ENCODE results near the gene PPFIA1.
"Not testable (repeated sequence)": the region's sequence is repeated elsewhere in the genome, so short reads cannot be mapped to it uniquely, and the experiment has no call there.

The PPFIA1 gene

DNA sequence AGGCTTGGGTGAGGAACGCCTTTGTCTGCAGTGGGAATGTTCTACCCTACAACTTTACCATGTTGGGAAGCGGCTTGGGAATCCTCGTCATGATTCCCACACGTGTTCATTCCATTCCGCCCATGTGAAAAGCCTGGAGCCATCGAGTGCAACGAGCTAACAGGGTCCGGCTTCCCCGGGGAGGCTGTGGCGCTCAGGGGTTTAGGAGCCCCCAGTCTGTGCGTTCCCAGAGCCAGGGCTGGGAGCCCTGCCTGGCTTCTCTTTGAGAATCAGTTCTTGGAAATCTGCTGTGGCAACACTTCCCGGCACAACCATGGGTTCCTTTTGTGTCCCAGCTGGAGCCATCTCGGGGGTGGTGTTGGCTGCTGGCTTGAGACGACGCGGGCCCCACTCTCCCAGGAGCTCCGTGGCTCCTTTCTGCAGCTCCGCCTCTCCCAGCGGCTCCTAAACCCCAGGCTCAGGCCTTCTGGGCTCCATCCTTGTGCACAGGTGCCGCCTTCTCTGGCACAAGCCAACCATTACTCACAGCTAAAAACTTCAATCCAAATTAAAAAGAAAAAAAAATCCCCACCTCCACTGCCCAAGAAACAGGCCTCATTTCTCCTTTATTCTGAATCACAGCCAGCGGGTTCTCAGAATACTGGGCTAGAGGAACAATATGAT lies 18.7 kb upstream of the PPFIA1 start:
- no peak for DNase-seq

DNA sequence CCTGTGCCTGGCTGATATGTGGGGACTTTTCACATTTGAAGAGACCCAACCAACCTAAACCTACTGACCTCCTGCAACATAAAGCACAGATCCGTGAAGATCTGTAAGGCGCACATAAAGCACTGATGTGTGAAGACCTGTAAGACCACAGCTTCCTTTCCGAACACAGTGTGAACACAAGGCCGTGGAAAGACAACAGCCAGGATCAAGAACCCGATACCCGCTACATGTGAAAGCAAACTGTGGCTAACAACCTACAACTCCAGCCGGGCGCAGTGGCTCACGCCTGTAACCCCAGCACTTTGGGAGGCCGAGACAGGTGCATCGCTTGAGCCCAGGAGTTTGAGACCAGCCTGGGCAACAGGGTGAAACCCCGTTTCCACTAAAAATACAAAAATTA lies 17.6 kb upstream of the PPFIA1 start:
- DNase-seq, result no peak

DNA sequence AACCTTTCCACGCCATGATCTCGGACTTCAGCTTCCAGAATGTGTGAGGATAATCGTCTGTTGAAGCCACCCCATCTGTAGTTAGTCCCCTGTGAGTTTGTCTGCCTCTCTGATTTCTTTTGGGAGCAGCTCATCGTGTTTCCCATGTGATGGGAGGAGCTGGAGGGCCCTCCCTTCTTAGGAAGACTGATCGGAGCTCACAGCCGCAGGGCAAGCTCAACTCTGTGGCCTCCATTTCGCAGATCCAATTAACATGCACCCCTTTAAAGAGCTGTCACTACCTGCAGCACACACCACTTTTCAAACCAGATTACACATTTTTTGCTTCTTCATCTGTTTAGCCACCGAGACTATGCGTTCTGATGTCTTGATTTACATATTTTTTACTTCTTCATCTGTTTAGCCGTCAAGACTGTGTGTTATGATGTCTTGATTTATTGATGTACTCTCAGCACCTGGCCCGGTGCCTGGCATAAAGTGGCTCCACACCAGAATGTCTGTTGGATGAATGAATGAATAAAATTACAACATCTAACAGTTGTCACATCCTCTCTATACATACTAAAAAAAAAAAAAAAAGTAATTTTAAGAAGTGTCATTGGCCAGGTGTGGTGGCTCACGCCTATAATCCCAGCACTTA lies 14.9 kb upstream of the PPFIA1 start:
- no peak for DNase-seq

DNA sequence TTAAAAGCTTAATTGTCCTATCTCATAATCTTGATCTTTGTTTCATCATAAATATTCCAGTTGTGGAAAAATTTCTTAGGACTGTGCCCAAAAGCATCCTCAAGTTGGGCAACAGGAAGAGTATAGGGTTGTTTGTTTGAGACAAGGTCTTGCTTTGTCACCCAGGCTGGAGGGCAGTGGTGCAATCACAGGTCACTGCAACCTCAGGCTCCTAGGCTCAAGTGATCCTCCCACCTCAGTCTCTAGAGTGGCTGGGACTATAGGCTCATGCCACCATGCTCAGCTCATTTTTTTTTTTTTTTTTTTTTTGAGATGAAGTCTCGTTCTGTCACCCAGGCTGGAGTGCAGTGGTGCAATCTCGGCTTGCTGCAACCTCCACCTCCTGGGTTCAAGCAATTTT lies 11.4 kb upstream of the PPFIA1 start:
- DNase-seq, result not testable (repeated sequence)

DNA sequence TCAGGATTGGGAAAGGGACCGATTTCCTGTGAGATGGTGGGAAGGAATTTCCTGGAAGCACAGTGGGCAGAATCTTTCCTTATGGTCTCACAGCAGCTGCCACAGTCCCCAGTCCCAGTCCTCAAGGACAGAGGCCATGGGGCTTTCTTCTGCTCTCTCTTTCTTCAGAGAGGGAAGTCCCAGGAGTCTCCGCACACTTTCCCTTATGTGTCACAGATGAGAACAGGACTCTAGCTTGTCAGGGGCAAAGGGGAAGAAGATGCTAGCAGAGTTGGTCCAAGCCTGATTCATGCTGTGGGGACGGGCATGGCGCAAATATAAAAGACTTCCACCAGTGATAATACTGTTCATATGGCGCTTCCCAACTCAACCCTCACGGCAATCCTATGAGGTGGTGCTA lies 7.5 kb upstream of the PPFIA1 start:
- DNase-seq, result no peak

DNA sequence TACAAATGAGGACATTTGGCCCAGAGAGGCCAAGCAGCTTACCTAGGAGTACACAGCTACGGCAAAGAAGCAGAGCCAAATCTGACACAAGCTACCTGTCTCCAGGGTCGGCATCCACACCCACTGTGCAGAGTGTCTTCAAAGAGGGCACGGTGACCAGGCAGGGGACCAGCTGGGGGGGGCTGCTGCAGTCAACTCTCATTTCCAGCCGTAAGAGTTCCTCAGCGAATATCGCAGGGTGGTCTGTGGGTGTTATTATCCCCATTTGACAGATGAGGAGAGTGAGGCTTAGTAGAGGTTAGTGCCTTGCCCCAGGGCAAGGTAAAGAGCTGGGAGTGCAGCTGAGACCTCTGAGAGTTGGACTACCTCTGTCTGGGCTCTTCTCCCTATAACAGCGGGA lies 7.1 kb upstream of the PPFIA1 start:
- no peak for DNase-seq

DNA sequence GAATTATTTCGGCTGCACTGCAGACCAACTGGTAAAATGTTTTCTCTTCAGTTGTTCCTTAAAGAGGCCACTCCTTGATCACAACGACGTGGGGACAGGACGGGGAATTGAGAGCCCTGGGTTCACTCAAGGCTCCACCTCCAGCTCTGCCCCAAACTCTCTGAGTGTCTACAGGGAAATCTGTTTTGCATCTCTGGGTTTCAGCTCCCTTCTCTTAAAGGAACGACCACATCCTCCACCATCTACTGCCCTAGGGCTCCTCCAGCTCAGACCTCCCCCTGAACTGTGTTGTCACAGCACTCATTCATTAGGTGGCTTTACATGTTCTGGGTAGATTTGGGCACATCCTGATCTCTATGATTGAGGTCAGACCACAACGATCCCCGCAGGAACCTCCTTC lies 5.1 kb upstream of the PPFIA1 start:
- DNase-seq, result no peak

DNA sequence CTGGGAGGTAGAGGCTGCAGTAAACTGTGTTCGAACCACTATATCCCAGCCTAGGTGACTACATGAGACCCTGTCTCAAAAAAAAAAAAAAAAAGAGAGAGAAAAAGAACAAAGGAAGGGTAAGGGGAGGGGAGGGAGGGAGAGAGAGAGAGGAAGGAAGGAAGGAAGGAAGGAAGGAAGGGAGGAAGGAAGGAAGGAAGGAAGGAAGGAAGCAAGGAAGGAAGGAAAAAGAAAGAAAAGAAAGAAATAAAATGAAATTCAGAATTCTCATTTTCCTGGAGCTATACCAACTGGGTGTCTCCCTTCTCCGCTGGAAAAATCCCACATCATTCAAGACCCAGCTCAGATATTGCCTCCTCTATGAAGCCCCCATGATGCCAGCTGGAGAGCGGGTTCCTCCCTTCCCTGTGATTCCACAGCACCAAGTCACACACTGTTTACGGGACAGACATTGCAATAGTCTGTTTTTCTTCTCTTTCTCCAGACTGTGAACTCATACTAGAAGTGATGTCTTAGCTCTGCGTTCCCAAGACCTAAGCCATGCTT lies 3.0 kb upstream of the PPFIA1 start:
- no peak for DNase-seq

DNA sequence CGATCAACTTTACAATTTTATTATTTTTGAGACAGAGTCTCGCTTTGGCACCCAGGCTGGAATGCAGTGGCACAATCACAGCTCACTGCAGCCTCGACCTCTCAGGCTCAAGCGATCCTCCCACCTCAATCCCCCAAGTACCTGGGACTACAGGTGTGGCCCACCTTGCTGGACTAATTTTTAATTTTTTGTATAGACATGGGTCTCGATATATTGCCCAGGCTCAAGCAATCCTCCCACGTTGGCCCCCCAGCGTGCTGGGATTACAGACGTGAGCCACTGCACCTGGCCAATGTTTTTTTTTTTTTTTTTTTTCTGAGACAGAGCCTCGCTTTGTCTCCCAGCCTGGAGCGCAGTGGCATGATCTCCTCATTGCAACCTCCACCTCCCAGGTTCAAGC lies 2.0 kb upstream of the PPFIA1 start:
- DNase-seq, result no peak

DNA sequence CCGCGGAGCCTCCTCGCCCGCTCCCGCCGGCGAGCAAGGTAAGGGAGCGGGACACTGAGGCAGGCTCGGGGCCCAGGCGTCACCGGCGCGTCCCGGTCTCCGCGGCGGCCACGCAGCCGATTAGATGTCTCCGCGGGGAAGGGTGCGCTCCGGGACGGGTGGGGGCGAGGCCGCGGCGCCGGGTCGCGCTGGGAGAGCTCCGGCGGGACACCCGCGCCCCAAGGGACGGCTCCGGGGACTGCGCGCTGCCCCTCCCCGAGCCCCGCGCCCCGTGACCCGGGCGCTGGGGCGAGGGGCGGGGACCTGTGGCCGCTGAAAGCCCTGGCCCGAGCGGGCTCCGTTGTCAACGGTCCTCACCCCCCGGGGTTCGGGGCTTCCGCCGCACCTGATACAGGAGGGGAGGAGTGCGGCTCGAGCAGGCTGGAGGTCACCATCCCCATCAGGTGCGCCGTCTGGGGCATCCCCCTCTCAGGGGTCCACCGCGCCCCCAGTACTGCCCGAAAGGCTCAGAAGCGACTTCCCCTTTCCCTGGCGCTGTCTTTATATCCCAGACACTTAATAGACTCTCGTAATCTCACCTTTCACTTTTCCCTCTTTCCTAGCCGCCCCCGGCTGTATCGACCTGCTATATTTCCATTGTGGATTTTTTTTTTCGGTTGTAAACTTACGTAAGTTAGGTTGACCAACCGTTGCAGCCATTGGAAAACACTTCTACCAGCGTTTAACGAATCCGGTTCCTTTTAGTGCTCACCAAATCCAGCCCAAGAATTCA lies 573 bp downstream of the PPFIA1 start:
- peak; percentile 38 for DNase-seq

DNA sequence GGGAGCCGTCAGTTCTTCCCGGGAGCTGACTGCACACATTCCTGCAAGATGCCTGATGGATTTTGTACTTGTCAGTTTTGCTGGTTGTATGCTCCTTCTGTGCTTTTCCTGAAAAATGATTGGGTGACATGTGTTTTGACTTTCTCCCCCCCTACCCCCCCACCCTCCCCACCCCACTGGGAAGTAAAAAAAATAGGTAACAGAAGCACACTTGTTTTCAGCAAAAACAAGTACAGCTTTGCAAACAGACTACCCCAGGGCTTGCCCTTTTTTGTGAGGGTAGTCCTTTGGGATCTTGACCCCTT lies 1.1 kb downstream of the PPFIA1 start:
- DNase-seq, result no peak

DNA sequence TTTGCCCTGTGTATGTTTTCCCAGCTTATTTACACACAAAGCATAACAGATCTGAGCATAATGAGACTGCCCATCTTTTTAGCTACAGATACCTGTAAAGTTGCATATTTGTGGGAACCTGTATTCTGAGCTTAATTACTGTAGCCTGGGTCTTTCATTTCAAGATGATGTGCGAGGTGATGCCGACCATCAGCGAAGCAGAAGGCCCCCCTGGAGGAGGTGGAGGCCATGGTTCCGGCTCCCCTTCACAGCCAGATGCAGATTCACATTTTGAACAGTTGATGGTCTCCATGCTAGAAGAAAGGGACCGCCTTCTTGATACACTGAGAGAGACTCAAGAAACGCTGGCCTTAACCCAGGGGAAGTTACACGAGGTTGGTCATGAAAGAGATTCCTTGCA lies 1.5 kb downstream of the PPFIA1 start:
- DNase-seq, result no peak

DNA sequence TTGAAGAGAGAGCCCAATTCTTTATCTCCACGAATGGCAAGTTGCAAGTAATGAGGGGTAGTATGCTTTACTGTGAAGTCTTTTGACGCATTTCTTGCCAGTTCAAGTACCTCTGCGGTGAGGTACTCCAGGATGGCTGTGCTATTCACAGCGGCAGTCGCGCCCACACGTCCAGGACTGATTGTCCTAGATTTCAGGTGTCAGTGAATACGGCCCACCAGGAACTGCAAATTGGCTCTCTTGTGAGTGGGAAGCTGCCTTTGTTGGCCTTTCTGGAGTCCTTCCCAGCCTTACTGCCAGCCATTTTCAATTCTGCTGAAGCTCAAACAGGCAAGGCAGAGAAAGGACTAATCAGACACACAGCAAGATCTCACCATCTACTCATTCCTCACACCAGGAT lies 8.5 kb downstream of the PPFIA1 start:
- DNase-seq, result no peak

DNA sequence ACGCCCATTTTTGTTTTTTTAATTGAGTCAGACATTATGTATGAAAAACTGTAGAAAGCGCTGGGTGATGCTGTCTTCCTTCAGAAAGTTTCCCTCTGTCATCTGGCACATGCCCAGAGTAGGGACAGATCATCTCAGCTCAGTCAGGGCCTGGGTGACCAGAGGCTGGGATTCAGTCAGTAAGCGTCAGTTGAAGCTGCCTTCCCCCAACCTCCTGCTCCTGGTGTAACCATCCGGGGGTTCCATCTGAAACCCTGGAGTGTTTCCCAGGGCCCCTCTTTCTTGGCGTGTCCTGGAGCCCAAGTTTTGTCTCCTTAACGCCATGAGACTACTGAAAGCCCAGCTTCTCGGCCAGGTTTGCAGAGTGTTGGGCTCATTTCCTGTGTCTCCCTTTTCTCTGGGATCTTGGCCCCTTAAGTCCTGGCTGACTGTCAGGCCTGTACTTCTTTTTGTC lies 10.7 kb downstream of the PPFIA1 start:
- peak; percentile 18 for DNase-seq

DNA sequence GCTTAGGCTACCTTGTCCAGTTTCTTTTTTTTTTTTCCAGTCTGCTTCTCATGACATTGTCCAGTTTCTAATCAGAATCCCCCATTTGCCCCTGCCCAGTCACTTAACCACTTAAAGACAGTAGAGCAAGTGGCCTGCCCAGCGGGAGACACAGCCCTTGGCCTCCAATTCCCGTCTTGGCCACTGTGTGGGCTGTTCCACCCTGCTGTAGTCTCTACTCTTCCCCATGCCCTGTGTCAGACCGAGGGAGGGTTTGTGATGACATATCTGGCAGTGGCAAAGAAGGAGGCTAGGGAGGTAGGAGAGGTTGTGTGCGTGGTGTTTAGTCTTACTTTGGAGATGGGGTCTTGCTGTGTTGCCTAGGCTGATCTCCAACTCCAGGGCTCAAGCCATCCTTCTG lies 11.5 kb downstream of the PPFIA1 start:
- DNase-seq, result no peak

DNA sequence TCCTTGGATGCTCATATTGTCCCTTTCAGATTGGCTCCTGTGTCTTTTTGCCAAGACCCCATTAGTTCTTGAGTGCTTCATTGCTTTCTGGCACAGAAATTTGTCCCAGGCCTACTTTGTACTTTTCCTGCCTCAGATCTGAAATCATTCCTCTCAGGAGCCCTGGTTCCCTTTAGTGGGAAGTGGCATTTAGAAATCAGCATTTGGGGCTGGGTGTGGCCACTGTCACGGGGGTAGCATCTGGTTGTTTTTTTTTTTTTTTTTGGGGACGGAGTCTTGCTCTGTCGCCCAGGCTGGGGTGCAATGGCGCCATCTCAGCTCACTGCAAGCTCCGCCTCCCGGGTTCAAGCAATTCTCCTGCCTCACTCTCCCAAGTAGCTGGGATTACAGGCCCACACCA lies 18.2 kb downstream of the PPFIA1 start:
- no peak for DNase-seq

DNA sequence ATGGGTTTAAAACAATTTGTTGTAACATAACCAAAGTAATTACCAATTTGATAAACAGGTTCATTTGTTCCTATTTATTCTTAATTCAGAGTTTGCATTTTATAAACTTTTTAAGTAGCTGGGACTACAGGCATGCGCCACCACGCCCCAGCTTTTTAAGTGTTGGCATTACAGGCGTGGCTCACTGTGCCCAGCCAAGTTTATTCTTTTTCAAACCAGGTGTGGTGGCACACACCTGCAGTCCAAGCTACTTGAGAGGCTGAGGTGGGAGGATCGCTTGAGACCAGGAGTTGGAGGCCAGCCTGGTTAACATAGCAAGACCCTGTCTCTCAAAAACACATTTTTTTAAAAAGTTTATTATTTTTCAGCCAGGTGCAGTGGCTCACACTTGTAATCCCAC lies 19.1 kb downstream of the PPFIA1 start:
- DNase-seq, result no peak

DNA sequence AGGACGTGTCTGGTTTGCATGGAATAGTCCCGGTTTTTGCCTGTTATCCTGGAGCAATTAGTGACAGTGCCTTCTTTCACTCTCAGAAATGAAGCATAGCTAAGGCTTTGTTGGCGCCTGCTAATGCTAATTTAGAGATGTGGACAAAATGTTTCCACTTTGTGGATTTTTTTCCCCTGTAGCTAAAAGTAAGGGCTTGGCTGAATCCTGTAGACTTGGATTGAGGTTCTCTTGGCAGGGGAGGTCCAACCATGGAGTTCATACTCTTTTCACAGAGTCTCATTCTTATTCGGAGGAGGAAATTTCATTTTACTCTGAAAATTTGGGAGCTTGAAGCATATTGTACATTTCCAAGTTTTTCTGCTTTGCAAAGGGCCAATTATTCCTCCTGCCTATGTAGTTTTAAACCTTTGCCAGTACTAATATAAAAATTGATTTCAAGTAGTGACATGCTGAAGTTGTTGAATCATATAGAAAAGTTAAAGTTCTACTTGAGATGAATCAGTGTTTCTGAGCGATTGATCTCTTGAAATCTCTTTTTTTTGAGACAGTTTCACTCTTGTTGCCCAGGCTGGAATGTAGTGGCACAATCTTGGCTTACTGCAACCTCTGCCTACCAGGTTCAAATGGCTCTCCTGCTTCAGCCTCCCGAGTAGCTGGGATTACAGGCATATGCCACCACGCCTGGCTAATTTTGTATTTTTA lies 20.0 kb downstream of the PPFIA1 start:
- no peak for DNase-seq

DNA sequence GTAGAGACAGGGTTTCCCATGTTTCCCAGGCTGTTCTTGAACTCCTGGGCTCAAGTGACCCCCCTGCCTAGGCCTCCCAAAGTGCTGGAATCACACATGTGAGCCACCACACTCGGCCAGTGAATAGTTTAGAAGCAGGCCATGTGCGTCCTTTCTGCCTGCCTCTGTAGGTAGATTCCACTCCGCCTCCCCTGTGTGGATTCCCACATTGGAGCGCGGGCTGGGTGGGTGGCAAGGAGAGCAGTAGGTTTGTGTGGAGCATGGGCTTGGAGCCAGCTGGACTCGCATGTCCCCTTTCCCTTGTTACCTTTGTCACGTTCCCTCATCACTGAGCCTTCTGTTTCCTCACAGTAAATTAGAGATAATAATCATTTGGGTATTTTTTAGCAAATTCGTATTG lies 21.7 kb downstream of the PPFIA1 start:
- DNase-seq, result no peak

DNA sequence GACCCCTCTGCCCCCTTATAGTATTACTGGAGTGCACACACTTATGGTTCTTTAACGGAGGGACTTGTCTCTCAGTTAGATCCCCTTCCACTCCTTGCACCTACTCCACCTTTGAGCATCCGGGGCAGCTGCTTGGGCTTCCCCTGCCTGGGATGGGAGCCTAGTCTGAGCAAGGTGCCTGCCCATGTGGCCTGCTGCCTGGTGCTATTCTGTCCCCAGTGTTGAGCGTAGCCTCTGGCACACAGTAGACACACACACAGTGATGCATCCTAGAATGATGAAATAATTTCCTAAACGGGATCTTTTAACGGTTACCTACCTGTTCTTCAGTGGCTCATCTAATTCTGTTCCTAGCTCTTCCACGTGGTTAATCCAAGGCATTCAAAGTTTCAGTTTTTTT lies 22.4 kb downstream of the PPFIA1 start:
- DNase-seq, result no peak

DNA sequence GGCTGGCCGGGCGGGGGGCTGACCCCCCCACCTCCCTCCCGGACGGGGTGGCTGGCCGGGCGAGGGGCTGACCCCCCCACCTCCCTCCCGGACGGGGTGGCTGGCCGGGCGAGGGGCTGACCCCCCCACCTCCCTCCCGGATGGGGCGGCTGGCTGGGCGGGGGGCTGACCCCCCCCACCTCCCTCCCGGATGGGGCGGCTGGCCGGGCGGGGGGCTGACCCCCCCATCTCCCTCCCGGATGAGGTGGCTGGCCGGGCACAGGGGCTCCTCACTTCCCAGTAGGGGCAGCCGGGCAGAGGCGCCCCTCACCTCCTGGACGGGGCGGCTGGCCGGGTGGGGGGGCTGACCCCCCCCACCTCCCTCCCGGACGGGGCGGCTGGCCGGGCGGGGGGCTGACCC lies 24.7 kb downstream of the PPFIA1 start:
- not testable (repeated sequence) for DNase-seq

DNA sequence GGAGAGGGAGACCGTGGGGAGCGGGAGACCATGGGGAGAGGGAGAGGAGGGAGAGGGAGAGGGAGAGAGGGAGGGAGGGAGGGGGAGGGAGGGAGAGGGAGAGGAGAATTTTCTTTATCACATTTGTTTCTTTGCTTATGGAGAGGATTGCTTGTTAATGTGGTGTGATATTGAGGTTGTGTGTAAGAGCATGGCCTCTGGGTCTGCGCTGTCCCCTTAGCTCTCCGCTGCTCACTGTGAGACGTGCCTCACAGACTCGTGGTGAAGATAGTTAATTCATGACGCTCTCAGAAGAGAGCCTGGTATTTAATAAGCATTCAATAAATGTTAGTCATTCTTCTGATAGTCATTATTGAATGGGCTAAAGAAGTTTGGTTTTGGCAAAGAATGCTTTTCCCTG lies 26.2 kb downstream of the PPFIA1 start:
- no peak for DNase-seq

DNA sequence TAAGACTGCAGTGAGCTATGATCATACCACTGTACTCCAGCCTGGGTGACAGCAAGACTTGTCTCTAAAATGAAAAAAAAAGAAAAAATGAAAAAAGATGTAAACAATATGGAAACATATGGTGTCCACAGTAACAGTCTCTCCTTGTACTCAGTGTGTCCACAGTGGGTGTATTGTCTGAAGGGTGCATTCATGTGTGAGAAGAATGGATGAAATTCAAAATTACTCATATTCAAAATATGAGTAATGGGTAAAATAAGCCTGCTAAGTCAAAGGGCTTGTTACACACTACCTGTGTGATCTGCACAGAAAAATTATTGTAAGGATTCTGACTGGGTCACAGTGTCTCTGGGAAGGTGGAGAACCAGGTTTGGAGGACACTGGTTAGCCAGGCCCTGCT lies 26.9 kb downstream of the PPFIA1 start:
- peak; percentile 36 for DNase-seq

Data from HCEC 1CT (cell line).